ENCODE results near the gene MYOF.
"Not testable (repeated sequence)": the region's sequence is repeated elsewhere in the genome, so short reads cannot be mapped to it uniquely, and the experiment has no call there.

The MYOF gene

DNA sequence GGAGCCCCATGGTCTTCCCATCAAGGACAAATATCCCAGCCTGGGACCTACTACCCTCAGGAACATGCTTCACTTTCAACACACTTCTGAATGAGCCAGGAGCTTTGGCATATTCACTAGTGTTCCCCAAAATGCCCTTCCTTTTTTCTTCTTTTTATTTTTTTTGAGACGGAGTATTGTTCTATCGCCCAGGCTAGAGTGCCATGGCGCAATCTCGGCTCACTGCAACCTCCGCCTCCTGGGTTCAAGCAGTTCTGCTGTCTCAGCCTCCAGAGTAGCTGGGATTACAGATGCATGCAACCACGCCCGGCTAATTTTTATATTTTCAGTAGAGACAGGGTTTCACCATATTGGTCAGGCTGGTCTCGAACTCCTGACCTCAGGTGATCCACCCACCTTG is 63.1 kb downstream of the MYOF start:
- DNase-seq = not testable (repeated sequence)

DNA sequence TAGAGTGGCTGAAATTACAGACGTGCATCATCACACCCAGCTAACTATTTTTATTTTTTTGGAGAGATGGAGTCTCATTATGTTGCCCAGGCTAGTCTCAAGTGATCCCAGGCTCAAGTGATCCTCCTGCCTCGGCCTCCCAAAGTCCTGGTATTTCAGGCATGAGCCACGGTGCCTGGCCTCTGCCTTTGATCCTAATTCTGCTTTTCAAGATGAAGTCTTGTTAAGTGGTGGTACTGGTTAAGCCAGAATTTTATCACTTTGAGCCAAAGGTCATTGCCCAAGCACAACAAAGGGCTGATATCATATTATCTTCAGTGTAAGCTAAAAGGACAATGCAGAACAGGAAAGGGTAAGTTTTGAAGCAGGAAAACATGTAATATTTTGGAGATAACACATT is 64.2 kb downstream of the MYOF start:
- no peak for DNase-seq

GRCh38 chr10:93417266-93417665 is 64.9 kb downstream of the MYOF start:
- no peak for DNase-seq

DNA sequence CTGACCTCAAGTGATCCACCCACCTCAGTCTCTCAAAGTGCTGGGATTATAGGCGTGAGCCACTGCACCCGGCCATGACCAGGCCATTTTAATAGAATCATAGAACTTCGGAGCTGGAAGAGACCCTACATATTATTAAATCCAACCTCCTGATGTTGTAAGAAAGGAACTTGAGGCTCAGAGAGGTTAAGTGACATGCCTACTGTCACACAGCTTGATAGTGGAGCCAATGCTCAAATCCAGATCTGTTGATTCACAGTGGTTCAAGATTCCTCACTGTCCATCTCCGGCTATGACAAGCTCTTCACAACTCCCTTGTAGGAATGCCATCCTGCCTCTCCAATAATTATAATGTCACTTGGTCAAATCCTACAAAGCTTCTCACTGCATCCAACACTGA is 65.3 kb downstream of the MYOF start:
- no peak for DNase-seq

DNA sequence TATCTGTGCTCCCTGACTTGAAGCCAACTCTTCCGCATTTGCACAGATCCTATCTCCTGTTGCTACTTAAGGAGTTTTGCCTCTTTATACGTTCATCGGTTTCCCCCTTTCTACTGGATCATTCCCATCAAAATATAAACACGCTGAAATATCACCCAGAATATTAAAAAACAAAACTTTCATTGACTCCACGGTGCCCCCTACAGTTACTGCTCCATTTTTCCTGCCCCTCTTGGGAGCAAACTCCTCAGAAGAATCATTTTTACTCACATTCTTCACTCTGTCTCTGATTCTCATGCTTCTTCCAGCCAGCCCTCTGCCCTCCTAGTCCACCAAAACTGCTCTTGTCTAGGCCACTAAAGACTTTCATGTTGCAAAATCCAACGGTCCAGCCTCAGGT is 66.4 kb downstream of the MYOF start:
- DNase-seq = no peak

GRCh38 chr10:93413252-93413689 is 68.9 kb downstream of the MYOF start:
- DNase-seq = no peak

GRCh38 chr10:93412801-93413200 is 69.3 kb downstream of the MYOF start:
- DNase-seq = no peak

DNA sequence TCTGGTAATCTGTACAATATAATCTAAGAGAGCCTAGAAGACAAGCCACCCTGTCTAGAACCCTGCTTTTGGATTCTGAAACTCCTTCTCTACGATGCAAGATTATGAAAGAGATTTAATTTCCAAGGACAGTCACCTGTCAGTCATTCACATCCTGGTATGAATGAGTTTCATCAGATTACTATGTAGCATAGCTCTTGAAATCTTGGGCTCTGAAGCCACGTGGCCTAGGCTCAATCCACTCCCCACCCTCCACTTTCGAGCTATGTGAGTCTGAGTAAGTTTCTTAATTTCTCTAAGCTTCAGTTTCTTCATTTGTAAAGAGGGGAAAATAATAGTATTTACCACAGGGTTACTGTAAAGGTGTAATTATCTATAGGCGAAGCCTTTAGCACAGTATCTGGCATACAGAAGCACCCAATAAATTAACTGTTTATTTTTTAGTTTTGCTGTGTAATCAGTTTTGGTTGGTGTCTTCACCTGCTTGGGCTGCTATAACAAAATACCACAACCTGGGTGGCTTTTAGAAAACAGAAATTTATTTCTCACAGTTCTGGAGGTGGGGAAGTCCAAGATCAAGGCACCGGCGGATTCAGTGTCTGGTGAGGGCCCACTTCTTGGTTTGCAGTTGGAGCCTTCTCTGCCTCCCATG is 71.3 kb downstream of the MYOF start:
- DNase-seq = no peak

- no peak for DNase-seq
Observed at GRCh38 chr10:93408783-93409182, 73.4 kb downstream of the MYOF start.

DNA sequence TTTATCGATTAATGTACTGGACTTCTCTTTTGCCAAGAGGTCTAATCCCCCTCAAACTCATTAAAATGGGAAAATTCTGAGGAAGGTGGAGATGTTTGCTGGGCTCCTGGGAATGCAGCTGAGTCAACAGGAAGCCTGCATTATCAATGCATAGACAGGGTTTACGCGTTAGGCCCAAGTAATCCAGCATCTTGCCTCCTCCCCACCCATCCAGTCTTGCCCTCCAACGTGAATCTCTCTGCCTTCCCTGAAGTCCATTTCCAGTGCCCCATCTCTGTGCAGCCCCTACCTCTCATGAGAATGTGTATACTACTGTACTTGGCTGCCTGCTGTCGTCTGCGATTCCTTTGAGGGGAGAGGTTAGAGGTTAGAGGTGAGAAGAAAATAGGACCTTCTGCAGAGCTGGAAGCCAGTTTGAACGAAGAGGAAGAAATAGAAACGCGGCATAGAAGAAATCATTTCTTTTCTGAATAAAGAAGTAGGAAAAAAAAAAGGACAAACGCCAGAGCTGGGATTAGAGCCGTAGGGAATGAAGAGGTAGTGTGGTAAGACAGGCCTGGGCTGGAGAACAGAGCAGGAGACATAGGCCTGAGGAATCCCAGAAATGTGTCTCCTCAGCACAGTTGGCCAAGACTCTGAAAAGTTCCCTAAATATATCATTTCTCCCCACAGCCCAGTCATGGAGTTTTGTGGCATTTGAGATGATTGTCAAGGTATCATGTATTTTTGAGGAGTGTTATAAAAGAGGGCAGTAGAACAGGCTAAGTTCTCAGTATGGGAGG is 75.6 kb downstream of the MYOF start:
- no peak for DNase-seq

- no peak for DNase-seq
Observed at GRCh38 chr10:93404048-93404354, 78.1 kb downstream of the MYOF start.

DNA sequence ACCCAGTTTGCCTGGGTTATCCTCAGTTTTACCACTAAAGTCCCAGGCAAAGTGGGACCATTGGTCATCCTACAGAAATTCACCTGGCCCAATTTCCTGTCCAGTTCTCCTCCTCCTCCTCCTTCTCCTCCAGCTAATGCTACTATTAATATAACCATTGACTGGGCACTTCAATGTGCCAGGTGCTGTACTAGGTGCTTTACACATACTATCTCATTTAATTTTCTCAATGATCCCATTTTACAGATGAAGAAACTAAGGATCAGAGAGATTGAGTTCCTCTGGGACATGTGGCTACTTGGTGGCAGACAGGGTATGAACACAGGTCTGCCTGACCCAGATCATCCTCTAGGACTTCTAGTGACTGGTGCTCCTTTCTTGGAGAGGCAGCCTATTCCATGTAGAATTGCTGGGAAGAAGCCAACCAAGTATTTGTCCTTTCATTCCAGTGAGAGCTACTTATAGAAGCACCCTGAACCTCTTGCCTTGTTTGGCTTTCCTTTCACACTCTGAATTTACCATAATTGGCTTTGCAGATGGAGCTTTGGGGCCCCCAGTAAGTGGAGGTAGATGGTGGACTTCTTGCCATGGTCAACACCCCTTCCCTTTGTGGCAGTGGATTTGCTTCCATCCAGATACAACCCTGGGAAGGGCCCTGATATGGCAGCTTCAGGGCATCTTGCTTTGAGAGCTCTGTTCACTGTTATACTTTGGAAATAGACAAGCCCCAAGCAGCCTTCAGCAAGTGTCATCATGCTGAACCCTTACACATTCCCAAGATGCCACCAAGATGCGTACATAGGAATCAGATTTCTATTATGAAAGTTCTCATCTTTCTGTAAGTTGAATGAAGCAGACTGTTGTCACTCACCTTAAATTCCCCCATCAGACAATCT is 78.7 kb downstream of the MYOF start:
- DNase-seq = no peak

DNA sequence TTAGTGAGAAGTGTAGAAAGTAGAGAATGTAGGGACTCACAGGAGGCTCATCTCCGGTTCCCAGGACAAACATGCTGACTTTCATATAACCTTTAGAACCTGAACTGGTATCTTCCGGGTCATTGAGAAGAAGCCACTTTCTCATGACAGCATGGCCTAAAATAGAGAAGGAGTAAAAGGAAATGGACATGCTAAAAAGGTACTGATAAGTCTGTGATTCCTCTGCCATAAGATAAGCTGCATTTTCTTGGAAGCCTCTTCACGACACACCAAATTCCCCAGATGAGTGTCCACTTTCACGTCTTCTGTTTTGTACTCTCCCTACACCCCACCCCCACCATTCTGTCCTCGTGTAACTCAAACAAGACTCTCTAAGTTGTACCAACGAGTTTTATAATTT is 79.9 kb downstream of the MYOF start:
- no peak for DNase-seq

- DNase-seq = no peak
Observed at GRCh38 chr10:93398528-93398927, 83.6 kb downstream of the MYOF start.

DNA sequence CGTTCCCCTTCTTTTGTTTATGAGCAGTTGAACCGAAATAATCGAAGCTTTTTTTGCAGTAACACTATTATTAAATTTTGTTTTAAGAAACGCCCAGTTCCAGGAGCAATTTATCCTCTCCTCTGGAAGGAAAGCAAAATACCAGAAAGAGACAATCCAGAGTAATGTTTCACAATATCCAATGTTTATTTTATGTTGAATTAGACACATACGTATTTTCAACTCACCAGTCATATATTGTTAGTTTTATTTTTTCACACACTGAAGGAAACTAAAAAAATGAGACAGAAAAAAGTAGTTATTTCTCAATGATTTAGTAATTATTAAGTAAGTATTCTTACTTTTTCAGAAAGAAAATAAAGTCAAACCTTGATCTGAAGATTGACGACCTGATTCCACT is 85.1 kb downstream of the MYOF start:
- no peak for DNase-seq

DNA sequence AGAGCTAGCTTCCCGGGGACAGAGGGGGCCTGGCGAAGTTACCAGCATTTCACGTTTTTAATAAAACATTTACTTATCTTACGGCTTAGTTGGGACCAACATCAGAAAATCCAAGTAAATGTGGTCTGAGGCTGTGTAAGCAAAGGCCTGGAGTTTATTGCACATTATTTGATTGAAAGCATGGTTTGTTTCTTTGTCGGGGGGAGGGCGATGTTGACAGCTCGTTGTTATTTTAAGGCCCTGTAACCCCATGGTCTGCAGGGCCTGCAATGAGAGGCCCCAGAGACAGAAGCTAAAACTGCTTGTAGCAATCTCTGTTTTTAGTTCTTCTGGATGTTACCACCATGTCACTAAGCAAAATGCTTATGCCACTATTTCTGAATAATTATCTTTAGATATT is 88.9 kb downstream of the MYOF start:
- no peak for DNase-seq

DNA sequence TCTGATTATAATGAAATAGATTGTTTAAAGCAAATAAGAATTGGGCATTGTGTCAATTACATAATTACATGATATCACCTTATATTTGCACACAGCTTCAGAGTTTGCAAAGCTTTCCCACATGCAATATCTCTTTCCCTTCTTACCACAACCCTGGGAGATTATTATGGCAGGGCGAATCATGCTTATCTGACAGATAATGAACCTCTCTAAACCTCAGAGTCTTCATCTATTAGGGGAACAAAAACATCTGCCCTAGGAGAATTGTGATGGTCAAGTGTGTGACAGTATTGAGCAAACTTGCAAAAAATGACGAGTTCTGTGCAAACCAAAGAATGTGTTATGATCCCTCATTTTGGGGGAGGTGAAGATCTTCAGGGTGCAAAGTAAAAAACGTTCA is 90.0 kb downstream of the MYOF start:
- no peak for DNase-seq

- no peak for DNase-seq
Observed at GRCh38 chr10:93390306-93391090, 91.6 kb downstream of the MYOF start.

GRCh38 chr10:93386631-93387369 is 95.3 kb downstream of the MYOF start:
- DNase-seq = no peak

GRCh38 chr10:93385345-93385744 is 96.8 kb downstream of the MYOF start:
- DNase-seq = no peak

- no peak for DNase-seq
Observed at GRCh38 chr10:93384006-93384405, 98.1 kb downstream of the MYOF start.

DNA sequence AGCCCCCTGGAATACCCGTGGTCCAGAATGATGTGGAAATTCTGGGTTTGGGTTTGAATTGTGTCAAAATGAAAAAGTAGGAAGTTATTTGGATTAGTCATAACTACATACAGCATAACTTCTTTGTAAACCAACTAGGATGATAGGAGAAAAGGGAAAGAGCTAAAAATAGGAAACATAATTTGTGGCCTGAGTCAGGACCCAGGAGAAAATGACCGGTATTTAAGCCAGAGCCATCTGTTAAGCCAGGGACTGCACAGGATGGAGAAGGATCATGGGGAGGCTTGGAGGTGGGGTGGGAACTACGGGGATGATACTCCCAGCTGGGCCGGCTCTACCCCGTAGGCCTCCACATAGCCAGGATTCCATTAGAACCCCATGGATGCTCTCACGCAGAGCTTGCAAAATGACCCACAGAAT is 98.6 kb downstream of the MYOF start:
- no peak for DNase-seq
